HepG2 (cell line): Measurements from ENCODE around the gene CRY1. TPM values are rescaled to one million over a fixed set of nuclear protein-coding genes. Genes with fewer than 3 reads are reported as not detected.
A peak's percentile ranks its signal among the peaks of the same experiment; 100 is the strongest.

Experiments used
- CREB1 ChIP-seq, 2 experiments: fragments of 450-650 bp in 1 of 2; IDR thresholded peaks; 2 replicates each; pipeline ENCODE4 v1.6.1; 2016 to 2017; ENCODE audit warnings: control low read depth in 1 of 2, mild to moderate bottlenecking in 1 of 2, missing compliant biosample characterization in 1 of 2, missing genetic modification characterization in 1 of 2
- MTF2 ChIP-seq: sonication (generic); formaldehyde crosslinking; IDR thresholded peaks from 2 replicates; pipeline ENCODE4 v1.5.0; 2020; ENCODE audit warnings: missing genetic modification reagents, borderline replicate concordance
- PAF1 ChIP-seq: IDR thresholded peaks from 2 replicates; pipeline ENCODE4 v1.6.1; 2016; ENCODE audit warnings: missing genetic modification reagents, missing compliant biosample characterization
- POGK ChIP-seq: sonication (generic); formaldehyde crosslinking; conservative IDR thresholded peaks from 2 replicates; pipeline ENCODE4 v1.8.0; 2022; ENCODE audit warnings: mild to moderate bottlenecking, moderate library complexity, missing genetic modification reagents
- SMARCC2 ChIP-seq: fragments of 450-650 bp; IDR thresholded peaks from 2 replicates; pipeline ENCODE4 v1.6.1; 2017; ENCODE audit warnings: antibody characterized with exemption, mild to moderate bottlenecking
- THAP9 ChIP-seq: sonication (generic); formaldehyde crosslinking; IDR thresholded peaks from 2 replicates; pipeline ENCODE4; 2020; ENCODE audit warnings: missing genetic modification reagents, mild to moderate bottlenecking, borderline replicate concordance
- ZBTB38 ChIP-seq: sonication (generic); formaldehyde crosslinking; IDR thresholded peaks from 2 replicates; pipeline ENCODE4 v1.5.1; 2020; ENCODE audit warnings: mild to moderate bottlenecking, missing genetic modification reagents
- ZNF121 ChIP-seq: sonication (generic); formaldehyde crosslinking; IDR thresholded peaks from 2 replicates; pipeline ENCODE4 v1.5.0; 2020; ENCODE audit warnings: mild to moderate bottlenecking, missing genetic modification reagents
- ZNF17 ChIP-seq: sonication (generic); formaldehyde crosslinking; IDR thresholded peaks from 2 replicates; pipeline ENCODE4 v1.5.0; 2020; ENCODE audit warnings: mild to moderate bottlenecking, missing genetic modification reagents
- ZNF225 ChIP-seq: sonication (generic); formaldehyde crosslinking; IDR thresholded peaks from 2 replicates; pipeline ENCODE4 v1.4.0; 2020; ENCODE audit warnings: mild to moderate bottlenecking, missing genetic modification reagents
- polyA plus RNA-seq, 8 experiments: library from polyadenylated mRNA; depleted of rRNA in 3 of 8; stranded (reverse) in 7 of 8; unstranded in 1 of 8; fragments of >200 nt; fragmentation: Illumina TruSeq in 4 of 8; extraction: Trizol in 4 of 8; gene quantifications; 2 replicates each; pipeline versions ENCODE4 v1.2.1 to v1.2.3, GENCODE V29; 2011 to 2016; ENCODE audit warnings: low read depth in 4 of 8, missing spikeins in 1 of 8, mixed read lengths in 1 of 8; ENCODE audit not compliant: insufficient read depth in 1 of 8
- total RNA-seq, 5 experiments: library from RNA; depleted of rRNA; stranded (reverse); fragments of >200 nt; fragmentation: Illumina TruSeq; extraction: Trizol; gene quantifications; 2 replicates each; pipeline ENCODE4 v1.2.3, GENCODE V29; 2016; ENCODE audit warnings: low read depth in 1 of 5

Gene CRY1
- total and polyA plus RNA-seq, 2 of the 13 experiments (the other 11 are each of a cell fraction or from before 2014, with no cell fraction given) = 11.4 to 13.9 TPM

DNA sequence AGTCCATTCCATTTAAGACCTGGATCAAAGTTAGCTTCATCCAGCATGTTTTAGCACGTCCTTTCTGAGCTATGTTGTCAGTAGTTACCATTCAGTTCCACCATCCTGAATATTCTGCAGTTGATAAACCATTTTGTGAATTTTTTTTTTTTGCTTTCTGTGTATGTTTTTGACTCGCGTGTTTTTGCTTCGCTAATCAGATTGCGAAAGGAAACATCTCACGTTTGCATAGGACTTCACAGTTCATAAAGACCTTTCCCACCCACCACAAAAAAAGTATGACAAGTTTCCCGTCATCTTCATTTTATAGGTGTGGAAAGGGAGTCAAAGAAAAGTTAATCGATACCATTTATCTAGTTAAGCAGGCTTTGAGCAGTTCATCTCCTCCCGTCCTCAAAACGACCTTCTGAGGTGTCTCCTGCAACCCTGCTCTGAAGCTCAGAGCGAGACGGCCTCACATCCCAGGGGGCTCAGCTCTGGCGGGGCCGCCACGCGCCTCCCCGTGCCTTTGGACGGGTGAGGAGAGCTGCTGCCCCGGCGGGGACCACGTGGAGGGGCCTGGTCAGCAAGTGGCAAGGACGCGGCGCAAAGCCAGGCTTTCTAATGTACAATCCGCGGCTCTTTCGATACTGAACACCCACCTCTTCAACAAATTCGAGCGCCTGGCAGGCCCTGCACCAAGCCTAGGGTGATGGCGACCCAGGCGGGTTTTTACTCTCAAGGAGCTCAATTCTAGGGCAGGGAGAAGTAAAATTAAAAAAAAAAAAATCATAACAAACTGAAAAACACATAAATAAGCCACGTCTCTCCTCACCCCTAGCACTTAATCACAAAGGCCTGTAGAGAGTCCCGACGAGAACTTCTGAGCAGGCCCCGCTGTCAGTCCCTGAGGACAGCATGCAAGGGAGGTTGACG, 138.6 kb downstream of the CRY1 start (continued):
- TF ChIP-seq ZBTB38 (CRISPR knock-in tag) (peak; percentile 99), THAP9 (CRISPR knock-in tag) (0 out of 2 replicates have a peak, but pooled peaks have one; percentile 13), ZNF225 (CRISPR knock-in tag) (0 out of 2 replicates have a peak, but pooled peaks have one; percentile 21), ZNF17 (CRISPR knock-in tag) (0 out of 2 replicates have a peak, but pooled peaks have one; percentile 66), ZNF121 (CRISPR knock-in tag) (0 out of 2 replicates have a peak, but pooled peaks have one; percentile 18), POGK (CRISPR knock-in tag) (no peak), PAF1 (CRISPR knock-in tag) (no peak), MTF2 (CRISPR knock-in tag) (peak; percentile 32; the same call in 1 of the 2 replicates), CREB1 (IDR thresholded peaks at IDR 0.05) (no peak), CREB1 (CRISPR knock-in tag; IDR thresholded peaks at IDR 0.05) (peak; percentile 52; the same call in 1 of the 2 replicates), SMARCC2 (no peak)
